Measurements from ENCODE around the gene TMEM270. TPM values are rescaled to one million over a fixed set of nuclear protein-coding genes. Genes with fewer than 3 reads are reported as not detected.

The TMEM270 gene
- total RNA-seq, 1 donor from 2014 or later = not detected

Other genes with a start within 250 kb of the TMEM270 start
- gene MLXIPL, start 236.6 kb upstream of the TMEM270 start, total RNA-seq (ENCODE audit: unreplicated experiment) = 0.86 TPM
- 17.2 TPM for gene VPS37D, start 193.3 kb upstream of the TMEM270 start, total RNA-seq (ENCODE audit: unreplicated experiment)
- 8.4 TPM for gene DNAJC30, start 177.7 kb upstream of the TMEM270 start, total RNA-seq (ENCODE audit: unreplicated experiment)
- 42.6 TPM for gene BUD23, start 177.6 kb upstream of the TMEM270 start, total RNA-seq (ENCODE audit: unreplicated experiment)
- gene STX1A, start 141.5 kb upstream of the TMEM270 start, total RNA-seq (ENCODE audit: unreplicated experiment) = 119 TPM
- 13.9 TPM for gene ABHD11, start 122.4 kb upstream of the TMEM270 start, total RNA-seq (ENCODE audit: unreplicated experiment)
- not detected for gene CLDN3, start 90.9 kb upstream of the TMEM270 start, total RNA-seq (ENCODE audit: unreplicated experiment)
- 0.54 TPM for gene CLDN4, start 30.2 kb upstream of the TMEM270 start, total RNA-seq (ENCODE audit: unreplicated experiment)
- 2.9 TPM for gene METTL27, start 18.6 kb upstream of the TMEM270 start, total RNA-seq (ENCODE audit: unreplicated experiment)
- gene ELN, start 167.0 kb downstream of the TMEM270 start, total RNA-seq (ENCODE audit: unreplicated experiment) = 3.7 TPM
- gene LIMK1, start 222.6 kb downstream of the TMEM270 start, total RNA-seq (ENCODE audit: unreplicated experiment) = 178 TPM